Subcutaneous adipose tissue (tissue), 4 donors: ENCODE measurements around the gene HIVEP3. TPM values are rescaled to one million over a fixed set of nuclear protein-coding genes. Genes with fewer than 3 reads are reported as not detected.

ENCODE experiments used
- total RNA-seq, 4 donors: library from RNA; depleted of rRNA; stranded (reverse); fragments of >200 nt; gene quantifications; one replicate each; pipeline ENCODE4 v1.1.0, GENCODE V29; 2016
- TF ChIP-seq, protein P1 (sequence below): fragments of 450-650 bp; IDR thresholded peaks from one replicate; pipeline ENCODE4 v1.5.1; 2016; ENCODE audit warnings: low read depth, mild to moderate bottlenecking, control low read depth, antibody characterized with exemption, moderate library complexity

The HIVEP3 gene
- total RNA-seq, 4 donors from 2014 or later = 2.4 to 9.6 (median 5.0) TPM

DNA sequence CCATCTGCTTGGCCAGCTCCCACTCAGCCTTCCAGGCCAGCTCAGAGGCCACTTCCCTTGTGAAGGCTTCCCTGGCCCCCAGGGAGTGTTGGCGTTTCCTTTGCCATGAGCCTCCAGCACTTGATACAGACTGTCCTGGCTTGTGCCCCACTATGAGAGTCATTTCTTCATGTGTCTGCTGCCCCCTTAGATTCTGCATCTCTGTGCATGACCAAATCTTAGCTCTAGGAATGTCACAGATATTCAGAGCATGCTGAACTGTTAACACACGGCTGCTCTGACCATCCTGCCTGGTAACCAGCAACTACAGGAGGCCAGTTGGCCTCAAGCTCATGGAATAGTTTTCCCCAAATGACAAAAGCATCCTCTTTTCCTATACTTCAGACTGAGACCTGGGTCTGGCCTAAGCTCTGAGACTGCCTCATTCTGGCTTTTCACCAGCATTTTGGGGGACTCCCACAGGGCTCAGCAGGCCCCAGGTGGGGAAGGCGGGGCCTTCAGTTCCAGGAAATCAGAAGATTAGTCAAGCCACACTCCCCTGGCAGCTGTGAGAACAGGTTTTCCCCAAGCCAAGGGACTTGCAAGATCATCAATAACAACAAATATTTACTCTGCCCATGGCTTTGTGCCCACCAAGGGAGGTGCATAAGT is 251.6 kb downstream of the HIVEP3 start:
- TF ChIP-seq, protein P1, sequence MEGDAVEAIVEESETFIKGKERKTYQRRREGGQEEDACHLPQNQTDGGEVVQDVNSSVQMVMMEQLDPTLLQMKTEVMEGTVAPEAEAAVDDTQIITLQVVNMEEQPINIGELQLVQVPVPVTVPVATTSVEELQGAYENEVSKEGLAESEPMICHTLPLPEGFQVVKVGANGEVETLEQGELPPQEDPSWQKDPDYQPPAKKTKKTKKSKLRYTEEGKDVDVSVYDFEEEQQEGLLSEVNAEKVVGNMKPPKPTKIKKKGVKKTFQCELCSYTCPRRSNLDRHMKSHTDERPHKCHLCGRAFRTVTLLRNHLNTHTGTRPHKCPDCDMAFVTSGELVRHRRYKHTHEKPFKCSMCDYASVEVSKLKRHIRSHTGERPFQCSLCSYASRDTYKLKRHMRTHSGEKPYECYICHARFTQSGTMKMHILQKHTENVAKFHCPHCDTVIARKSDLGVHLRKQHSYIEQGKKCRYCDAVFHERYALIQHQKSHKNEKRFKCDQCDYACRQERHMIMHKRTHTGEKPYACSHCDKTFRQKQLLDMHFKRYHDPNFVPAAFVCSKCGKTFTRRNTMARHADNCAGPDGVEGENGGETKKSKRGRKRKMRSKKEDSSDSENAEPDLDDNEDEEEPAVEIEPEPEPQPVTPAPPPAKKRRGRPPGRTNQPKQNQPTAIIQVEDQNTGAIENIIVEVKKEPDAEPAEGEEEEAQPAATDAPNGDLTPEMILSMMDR = no peak

DNA sequence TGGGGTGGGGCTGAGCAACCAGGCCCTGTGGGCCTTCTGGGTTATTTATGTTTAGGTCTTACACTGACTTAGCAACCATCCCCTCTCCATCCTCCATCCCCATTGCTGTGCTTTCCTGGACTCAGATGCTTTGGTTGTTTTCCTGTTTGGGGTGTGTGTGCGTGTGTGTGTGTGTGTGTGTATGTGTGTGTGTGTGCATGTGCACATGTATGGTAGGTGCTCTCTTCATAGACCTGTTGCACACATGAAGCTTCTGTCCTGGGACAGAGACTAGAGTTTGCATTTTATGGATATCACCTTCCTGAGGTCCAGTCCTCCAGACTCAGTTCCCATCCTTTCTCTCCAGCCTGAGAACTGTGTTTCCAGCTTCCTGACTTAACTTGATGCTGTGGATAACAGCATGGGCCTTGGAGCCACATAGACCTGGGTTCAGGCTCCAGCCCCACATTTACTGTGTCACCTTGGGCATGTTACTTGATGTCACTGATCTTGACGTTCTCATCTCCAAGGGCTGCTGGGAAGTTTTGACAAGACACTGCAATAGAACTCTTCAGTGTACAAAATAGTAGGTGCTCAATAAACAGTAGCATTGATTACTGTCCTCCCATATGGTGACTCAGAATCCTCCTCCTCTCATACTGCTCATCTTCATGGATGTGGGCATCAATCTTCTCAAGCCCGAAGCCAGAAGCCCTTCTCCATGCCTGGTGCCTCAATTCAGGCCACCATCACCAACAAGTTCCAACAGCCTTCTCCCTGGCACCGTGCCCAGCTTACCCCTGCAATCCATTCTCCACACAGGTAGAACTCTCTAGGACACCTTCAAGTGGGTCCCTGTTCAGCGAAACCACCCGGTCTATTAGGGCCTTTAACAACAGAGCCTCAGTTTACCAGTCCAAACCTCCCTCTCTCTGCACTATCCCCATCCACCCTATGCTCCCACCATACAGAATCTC is 252.5 kb downstream of the HIVEP3 start:
- TF ChIP-seq, protein P1 = no peak

DNA sequence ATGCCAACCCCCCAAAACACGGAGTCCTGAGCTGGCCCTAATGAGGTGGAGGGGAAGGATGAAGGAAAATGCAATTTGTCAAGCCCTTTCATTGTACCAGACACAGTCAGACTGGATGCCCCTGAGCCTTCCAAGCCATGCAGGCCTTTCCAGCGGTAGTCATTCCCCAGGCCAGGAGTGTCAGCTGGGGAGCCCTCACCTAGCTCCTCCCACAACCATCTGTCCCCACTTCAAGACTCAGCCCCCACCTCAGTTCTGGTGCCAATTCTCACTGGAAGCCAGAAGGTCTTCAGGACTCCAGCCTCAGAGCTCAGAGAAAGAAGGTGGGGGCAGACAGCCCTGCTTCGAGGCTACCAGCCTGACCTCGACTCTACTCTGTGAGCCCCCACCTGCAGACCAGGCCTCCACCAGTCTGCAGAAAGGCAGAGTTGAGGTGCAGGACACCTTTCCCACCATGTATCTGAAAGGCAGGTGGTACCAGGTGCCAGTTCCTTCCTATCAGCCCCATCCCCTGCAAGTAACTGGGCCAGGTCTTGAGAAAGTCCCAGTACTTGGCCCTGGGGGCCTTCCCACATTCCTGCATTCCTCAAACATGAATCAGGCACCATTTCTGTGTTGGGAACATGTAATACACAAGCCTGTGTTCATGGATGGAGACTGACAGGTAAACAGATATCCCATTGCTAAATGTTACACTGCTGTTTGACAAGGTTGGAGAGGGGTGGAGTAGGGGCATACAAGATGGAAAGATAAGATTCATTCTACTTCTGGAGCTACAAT is 253.7 kb downstream of the HIVEP3 start:
- TF ChIP-seq, protein P1 = no peak

DNA sequence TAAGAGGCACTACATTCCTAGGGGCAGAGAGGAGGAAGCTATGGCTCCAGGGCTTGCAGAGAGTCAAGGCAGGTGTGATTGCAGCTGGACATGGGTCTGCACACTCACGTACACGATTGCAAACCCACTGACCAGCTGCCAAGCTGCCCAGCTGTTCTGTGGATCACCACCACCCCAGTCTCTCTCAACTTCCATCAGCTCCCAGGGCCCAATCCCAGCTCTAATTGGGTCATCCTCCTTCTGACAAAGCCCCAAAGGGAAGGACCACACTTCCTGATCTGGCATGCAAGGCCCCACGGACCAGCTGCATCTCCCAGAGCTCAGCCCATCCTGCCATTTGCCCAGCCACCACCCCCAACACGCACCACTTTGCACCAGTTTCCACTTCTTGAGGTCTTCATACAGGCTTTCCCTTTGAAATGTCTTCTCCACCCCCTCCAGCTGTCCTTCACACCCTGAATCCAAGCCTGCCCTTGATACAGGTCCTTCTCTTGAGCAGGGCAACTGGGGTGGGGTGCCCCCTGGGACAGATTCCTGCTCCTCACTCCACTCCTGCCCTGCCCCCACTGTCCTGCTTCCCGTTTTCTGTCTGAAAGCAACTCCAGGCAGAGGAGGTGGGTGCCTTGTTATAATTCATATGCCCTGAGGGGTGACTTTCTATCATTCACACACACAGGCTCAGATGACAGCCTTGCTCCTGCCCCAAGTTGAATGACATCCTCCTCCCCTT is 254.9 kb downstream of the HIVEP3 start:
- TF ChIP-seq, protein P1 = no peak

DNA sequence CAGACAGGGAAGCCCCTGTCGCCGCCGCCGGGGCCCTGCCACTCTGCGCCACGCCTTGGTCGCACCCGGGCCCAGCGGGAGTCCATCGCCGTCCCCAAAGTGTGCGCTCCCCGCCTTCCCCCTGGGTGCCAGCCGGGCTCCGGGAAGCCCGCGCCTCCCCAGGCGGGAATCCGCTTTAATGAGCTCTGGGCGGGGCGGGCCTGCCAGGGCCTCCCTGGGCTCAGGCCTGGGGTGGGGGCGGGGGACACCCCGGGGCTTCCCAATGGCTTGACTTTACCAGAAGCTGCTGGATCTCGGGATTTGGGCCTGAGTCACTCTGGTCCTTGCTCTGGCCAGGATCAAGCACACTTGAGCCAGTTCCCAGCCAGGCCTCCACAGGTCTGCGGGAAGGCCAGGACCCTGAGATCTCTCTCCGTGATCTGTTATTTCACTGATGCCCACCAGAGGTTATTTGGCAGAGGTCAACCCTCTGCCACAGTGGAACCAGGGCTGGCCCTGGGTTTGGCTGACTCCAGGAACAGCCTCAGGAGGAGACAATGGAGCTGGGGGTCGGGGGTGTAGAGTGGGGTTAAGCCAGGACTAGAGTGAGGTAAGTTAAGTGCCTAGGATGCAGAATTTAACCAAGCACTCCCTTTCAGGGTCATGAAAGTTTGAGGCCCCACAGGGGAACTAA is 255.8 kb downstream of the HIVEP3 start:
- TF ChIP-seq, protein P1 = no peak

DNA sequence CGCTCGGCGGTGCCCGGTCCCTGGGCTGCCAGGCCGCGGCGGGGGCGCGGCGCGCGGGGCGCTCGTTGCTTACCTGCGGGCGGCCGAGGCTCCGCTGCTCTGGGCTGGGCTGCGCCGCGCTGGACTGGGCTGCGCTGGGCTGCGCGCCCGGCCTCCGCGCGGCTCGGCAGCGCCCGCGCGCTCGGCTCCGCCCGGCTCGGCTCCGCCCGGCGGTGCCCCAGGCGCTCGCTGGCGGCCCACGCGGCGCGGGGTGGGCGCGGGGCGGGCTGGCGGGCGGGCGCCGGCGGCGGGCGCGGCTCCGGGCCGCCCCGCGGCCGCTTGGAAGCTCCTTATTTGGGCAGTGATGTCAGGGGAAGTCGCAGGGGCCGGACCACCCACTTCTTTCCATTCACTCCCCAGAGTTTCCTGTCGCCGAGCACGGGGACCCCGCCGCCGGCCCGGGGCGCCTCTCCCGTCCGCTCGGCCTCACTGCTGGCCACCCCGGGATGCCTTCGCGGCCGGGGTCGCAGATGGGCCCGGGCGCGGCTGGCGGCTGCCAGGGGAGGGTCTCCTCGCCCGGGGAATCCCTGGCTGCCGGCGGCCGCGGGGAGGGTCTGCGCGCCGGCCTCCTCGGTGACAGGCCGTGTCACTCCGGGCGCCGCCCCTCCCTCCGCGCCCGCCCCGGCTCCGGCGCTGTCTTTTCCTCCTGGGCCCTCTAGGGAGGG is 256.5 kb downstream of the HIVEP3 start:
- TF ChIP-seq, protein P1 = no peak
